Neural cell (in vitro differentiated cells): ENCODE measurements around the gene MICU1. TPM values are rescaled to one million over a fixed set of nuclear protein-coding genes. Genes with fewer than 3 reads are reported as not detected.

Experiments
- H2AFZ ChIP-seq: fragments of 200-600, 300-800 bp; sonication (generic), shearing (Covaris generic); 2 replicates; pipeline ENCODE4 v1.6.0; 2014; ENCODE audit warnings: low read depth, mild to moderate bottlenecking, antibody characterized with exemption, low read length, moderate library complexity
- H3F3A ChIP-seq: fragments of 200-600 bp; shearing (Covaris generic); 2 replicates; pipeline ENCODE4 v1.6.1; 2016; ENCODE audit warnings: mild to moderate bottlenecking, moderate library complexity, mixed read lengths, antibody characterized with exemption, low read length; ENCODE audit not compliant: insufficient read depth, poor library complexity, severe bottlenecking
- H3K27ac ChIP-seq: fragments of 200-600, 300-800 bp; sonication (generic), shearing (Covaris generic); 2 replicates; pipeline ENCODE4 v1.5.1; 2014; ENCODE audit warnings: mild to moderate bottlenecking, low read length, moderate library complexity
- H3K27me3 ChIP-seq: fragments of 300-800, 200-600 bp; sonication (generic), shearing (Covaris generic); 2 replicates; pipeline ENCODE4 v1.6.0; 2014; ENCODE audit warnings: mild to moderate bottlenecking, low read depth, low read length, moderate library complexity; ENCODE audit not compliant: insufficient read depth
- H3K36me3 ChIP-seq: fragments of 300-800, 200-600 bp; sonication (generic), shearing (Covaris generic); 2 replicates; pipeline ENCODE4 v1.5.1; 2014; ENCODE audit warnings: mild to moderate bottlenecking, antibody characterized with exemption, low read length, moderate library complexity; ENCODE audit not compliant: insufficient read depth
- H3K4me2 ChIP-seq: fragments of 300-800, 200-600 bp; sonication (generic), shearing (Covaris generic); 2 replicates; pipeline ENCODE4 v1.6.0; 2014; ENCODE audit warnings: mild to moderate bottlenecking, low read length
- H3K4me3 ChIP-seq: fragments of 300-800, 200-600 bp; sonication (generic), shearing (Covaris generic); 2 replicates; pipeline ENCODE4 v1.5.1; 2014; ENCODE audit warnings: mild to moderate bottlenecking, low read length, moderate library complexity
- H3K79me2 ChIP-seq: fragments of 200-600 bp; shearing (Covaris generic); replicated peaks from 2 replicates; pipeline ENCODE4 v1.6.0; 2014; ENCODE audit warnings: mild to moderate bottlenecking, low read length, moderate library complexity; ENCODE audit not compliant: insufficient read depth
- H3K9ac ChIP-seq: fragments of 300-800, 200-600 bp; sonication (generic), shearing (Covaris generic); 2 replicates; pipeline ENCODE4 v1.6.1; 2016; ENCODE audit warnings: mild to moderate bottlenecking, low read length, mixed read lengths
- H3K9me2 ChIP-seq: fragments of 200-600 bp; shearing (Covaris generic); 2 replicates; pipeline ENCODE4 v1.6.1; 2016; ENCODE audit warnings: mild to moderate bottlenecking, low read length, mixed read lengths; ENCODE audit not compliant: insufficient read depth
- H3K9me3 ChIP-seq: fragments of 200-600, 300-800 bp; sonication (generic), shearing (Covaris generic); 2 replicates; pipeline ENCODE4 v1.6.1; 2016; ENCODE audit warnings: mild to moderate bottlenecking, mixed run types, low read length, moderate library complexity, mixed read lengths
- H4K20me1 ChIP-seq: fragments of 200-600 bp; shearing (Covaris generic); 2 replicates; pipeline ENCODE4 v1.6.1; 2016; ENCODE audit warnings: mild to moderate bottlenecking, mixed run types; ENCODE audit not compliant: insufficient read depth
- EP300 ChIP-seq: fragments of 450-650 bp; conservative IDR thresholded peaks from 2 replicates; pipeline ENCODE4 v1.6.1; 2014; ENCODE audit warnings: antibody characterized with exemption, mild to moderate bottlenecking, moderate library complexity; ENCODE audit not compliant: poor library complexity, severe bottlenecking
- EZH2 ChIP-seq: fragments of 200-600, 300-800 bp; shearing (Covaris generic), sonication (generic); IDR thresholded peaks from 2 replicates; pipeline ENCODE4 v1.6.1; 2014; ENCODE audit warnings: antibody characterized with exemption, low read length, borderline replicate concordance, mild to moderate bottlenecking; ENCODE audit not compliant: insufficient read depth, poor library complexity, severe bottlenecking
- MXI1 ChIP-seq: fragments of 450-650 bp; conservative IDR thresholded peaks from 2 replicates; pipeline ENCODE4 v1.6.1; 2014; ENCODE audit warnings: antibody characterized with exemption, mild to moderate bottlenecking; ENCODE audit not compliant: poor library complexity, severe bottlenecking
- POLR2AphosphoS5 ChIP-seq: IDR thresholded peaks from 2 replicates; pipeline ENCODE4 v1.6.1; 2012
- RAD21 ChIP-seq: fragments of 450-650 bp; conservative IDR thresholded peaks from 2 replicates; pipeline ENCODE4 v1.6.1; 2014; ENCODE audit warnings: antibody characterized with exemption, mild to moderate bottlenecking, moderate library complexity
- SMC3 ChIP-seq: fragments of 450-650 bp; conservative IDR thresholded peaks from 2 replicates; pipeline ENCODE4 v1.6.1; 2014; ENCODE audit warnings: antibody characterized with exemption, mild to moderate bottlenecking, moderate library complexity; ENCODE audit not compliant: poor library complexity
- TAF1 ChIP-seq: IDR thresholded peaks from 2 replicates; pipeline ENCODE4 v1.6.1; 2012; ENCODE audit warnings: low read depth
- polyA plus RNA-seq: library from polyadenylated mRNA; depleted of rRNA; stranded (reverse); fragments of >200 nt; gene quantifications from 2 replicates; pipeline ENCODE4 v1.2.3, GENCODE V29; 2014
- TF ChIP-seq, protein P1 (sequence below): fragments of 450-650 bp; IDR thresholded peaks from 2 replicates; pipeline ENCODE4 v1.5.1; 2014; ENCODE audit warnings: antibody characterized with exemption, mild to moderate bottlenecking, moderate library complexity; ENCODE audit not compliant: poor library complexity, severe bottlenecking
- TF ChIP-seq, protein P2 (sequence below): IDR thresholded peaks from 2 replicates; pipeline ENCODE4 v1.6.1; 2012; ENCODE audit warnings: borderline replicate concordance

The MICU1 gene
- polyA plus RNA-seq, 1 donor from 2014 or later: 86.0 TPM

DNA sequence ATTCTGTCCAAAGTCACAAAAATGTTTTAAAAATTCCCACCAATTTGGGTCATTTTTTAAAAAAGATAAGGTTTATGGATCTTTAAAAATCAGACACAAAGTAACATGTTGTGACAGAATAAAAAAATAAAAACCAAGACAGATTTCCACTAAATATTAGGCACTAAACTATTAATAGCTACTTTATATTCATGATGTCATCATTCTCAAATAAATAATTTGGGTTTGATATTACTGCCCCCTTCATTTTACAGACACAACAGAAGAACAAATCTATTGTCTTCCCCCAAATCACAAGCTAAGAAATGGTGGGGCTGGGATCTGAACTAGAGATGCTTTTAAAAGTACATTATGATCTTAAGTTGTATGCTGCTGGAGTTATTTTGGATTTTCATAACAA lies 119.4 kb downstream of the MICU1 start:
- Histone ChIP-seq H4K20me1 (no peaks in the 10 kb centered on the region), H3K36me3 (no peaks in the 10 kb centered on the region), H3K9me2 (no peaks in the 10 kb centered on the region), H3K9ac (no peak overlapping the region), H3K4me3 (no peak overlapping the region), H3K27me3 (no peaks in the 10 kb centered on the region), H3K27ac (no peak overlapping the region), H3K4me2 (no peak overlapping the region), H2AFZ (no peak overlapping the region), H3K79me2 (no peaks in the 10 kb centered on the region), H3F3A (no peaks in the 10 kb centered on the region), H3K9me3 (no peaks in the 10 kb centered on the region)
- TF ChIP-seq POLR2AphosphoS5 (no peak), EP300 (no peak), RAD21 (no peak), MXI1 (no peak), SMC3 (no peak), EZH2 (no peak), TAF1 (no peak)
- TF ChIP-seq, protein P1, sequence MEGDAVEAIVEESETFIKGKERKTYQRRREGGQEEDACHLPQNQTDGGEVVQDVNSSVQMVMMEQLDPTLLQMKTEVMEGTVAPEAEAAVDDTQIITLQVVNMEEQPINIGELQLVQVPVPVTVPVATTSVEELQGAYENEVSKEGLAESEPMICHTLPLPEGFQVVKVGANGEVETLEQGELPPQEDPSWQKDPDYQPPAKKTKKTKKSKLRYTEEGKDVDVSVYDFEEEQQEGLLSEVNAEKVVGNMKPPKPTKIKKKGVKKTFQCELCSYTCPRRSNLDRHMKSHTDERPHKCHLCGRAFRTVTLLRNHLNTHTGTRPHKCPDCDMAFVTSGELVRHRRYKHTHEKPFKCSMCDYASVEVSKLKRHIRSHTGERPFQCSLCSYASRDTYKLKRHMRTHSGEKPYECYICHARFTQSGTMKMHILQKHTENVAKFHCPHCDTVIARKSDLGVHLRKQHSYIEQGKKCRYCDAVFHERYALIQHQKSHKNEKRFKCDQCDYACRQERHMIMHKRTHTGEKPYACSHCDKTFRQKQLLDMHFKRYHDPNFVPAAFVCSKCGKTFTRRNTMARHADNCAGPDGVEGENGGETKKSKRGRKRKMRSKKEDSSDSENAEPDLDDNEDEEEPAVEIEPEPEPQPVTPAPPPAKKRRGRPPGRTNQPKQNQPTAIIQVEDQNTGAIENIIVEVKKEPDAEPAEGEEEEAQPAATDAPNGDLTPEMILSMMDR: no peak
- TF ChIP-seq, protein P2, sequence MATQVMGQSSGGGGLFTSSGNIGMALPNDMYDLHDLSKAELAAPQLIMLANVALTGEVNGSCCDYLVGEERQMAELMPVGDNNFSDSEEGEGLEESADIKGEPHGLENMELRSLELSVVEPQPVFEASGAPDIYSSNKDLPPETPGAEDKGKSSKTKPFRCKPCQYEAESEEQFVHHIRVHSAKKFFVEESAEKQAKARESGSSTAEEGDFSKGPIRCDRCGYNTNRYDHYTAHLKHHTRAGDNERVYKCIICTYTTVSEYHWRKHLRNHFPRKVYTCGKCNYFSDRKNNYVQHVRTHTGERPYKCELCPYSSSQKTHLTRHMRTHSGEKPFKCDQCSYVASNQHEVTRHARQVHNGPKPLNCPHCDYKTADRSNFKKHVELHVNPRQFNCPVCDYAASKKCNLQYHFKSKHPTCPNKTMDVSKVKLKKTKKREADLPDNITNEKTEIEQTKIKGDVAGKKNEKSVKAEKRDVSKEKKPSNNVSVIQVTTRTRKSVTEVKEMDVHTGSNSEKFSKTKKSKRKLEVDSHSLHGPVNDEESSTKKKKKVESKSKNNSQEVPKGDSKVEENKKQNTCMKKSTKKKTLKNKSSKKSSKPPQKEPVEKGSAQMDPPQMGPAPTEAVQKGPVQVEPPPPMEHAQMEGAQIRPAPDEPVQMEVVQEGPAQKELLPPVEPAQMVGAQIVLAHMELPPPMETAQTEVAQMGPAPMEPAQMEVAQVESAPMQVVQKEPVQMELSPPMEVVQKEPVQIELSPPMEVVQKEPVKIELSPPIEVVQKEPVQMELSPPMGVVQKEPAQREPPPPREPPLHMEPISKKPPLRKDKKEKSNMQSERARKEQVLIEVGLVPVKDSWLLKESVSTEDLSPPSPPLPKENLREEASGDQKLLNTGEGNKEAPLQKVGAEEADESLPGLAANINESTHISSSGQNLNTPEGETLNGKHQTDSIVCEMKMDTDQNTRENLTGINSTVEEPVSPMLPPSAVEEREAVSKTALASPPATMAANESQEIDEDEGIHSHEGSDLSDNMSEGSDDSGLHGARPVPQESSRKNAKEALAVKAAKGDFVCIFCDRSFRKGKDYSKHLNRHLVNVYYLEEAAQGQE: no peak

DNA sequence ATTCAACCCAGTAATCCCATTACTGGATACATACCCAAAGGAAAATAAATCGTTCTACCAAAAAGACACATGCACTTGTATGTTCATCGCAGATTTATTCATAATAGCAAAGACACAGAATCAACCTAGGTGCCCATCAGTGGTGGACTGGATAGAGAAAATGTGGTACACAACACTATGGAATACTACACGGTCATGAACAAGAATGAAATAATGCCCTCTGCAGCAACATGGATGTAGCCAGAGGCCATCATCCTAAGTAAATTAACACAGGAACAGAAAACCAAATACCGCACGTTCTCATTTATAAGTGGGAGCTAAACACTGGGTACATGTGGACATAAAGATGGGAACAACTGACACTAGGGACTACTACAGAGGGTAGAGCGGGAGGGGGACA lies 120.4 kb downstream of the MICU1 start:
- Histone ChIP-seq H3K79me2 (no peaks in the 10 kb centered on the region), H3K4me3 (no peak overlapping the region), H3K9me3 (no peaks in the 10 kb centered on the region), H3K36me3 (no peaks in the 10 kb centered on the region), H2AFZ (no peak overlapping the region), H3K27me3 (no peaks in the 10 kb centered on the region), H4K20me1 (no peaks in the 10 kb centered on the region), H3K27ac (no peak overlapping the region), H3K9ac (no peak overlapping the region), H3K4me2 (no peak overlapping the region), H3F3A (no peaks in the 10 kb centered on the region), H3K9me2 (no peaks in the 10 kb centered on the region)
- TF ChIP-seq, protein P1: no peak
- TF ChIP-seq TAF1 (no peak), POLR2AphosphoS5 (no peak), RAD21 (no peak), EZH2 (no peak), SMC3 (no peak), EP300 (no peak), MXI1 (no peak)
- TF ChIP-seq, protein P2: no peak
